NCI-H187 (cell line): Measurements from ENCODE around the gene FBXO40.

ENCODE experiments used
- DNase-seq, 2 experiments: peaks; one replicate each; lab custom pipeline; 2025; lab: John Stamatoyannopoulos, UW

Gene FBXO40

GRCh38 chr3:121621491-121621890 lies 28.3 kb downstream of the FBXO40 start:
- DNase-seq = no peak

DNA sequence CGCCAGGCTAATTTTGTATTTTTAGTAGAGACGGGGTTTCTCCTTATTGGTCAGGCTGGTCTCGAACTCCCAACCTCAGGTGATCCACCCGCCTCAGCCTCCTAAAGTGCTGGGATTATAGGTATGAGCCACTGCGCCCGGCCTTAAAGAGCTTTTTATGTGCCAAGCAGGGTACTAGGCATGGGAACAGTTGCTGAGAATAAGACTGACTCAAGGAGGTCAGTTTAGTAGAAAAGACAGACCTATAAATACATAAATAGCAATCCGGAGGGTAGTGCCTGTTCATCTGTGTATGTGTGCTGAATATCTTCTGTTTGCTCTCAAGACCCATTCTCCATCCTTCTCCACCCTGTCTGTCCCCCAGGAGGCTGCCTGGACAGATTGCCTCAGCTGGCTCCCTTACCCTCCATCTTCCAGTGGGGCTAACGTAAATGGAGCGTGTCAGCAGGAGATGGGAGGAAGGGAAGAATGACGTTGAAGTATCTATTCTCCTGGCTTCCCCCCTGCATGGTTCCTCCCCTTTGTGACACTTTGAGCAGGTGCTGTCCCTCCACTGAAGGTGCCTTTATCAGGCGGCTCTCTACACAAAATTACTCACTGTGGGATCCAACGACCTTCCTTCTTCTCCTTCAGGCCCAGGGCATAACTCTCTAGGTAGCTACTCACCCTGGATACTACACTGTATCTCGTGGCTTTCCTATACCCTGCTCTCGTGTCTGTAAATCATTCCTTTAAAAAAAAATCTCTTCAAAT lies 31.1 kb downstream of the FBXO40 start:
- peak; percentile 74 to 82 for DNase-seq

DNA sequence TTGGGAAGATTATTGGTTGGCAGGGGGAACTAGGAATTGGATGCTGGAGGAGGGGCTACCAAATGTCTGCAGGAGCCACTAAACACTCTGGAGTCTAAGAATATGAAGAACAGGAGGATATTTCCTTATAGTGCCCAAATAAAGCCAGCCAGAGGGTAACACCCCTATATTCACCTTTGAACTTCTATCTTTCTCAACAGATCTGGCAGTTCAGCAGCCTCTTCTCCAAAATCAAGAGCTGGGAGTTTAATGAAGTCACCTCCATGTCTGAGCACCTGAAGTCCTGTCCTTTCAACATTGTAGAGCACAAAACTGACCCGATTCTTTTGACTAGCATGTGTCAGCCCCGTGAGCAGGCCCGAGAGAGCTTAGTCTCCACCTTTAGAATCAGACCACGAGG lies 33.3 kb downstream of the FBXO40 start:
- no peak for DNase-seq

- no peak for DNase-seq
Measured at GRCh38 chr3:121627211-121627610, 34.0 kb downstream of the FBXO40 start.

- no peak for DNase-seq
Measured at GRCh38 chr3:121627622-121628021, 34.4 kb downstream of the FBXO40 start.

GRCh38 chr3:121629601-121630000 lies 36.4 kb downstream of the FBXO40 start:
- DNase-seq = no peak

- DNase-seq = no peak
Measured at GRCh38 chr3:121630355-121630754, 37.2 kb downstream of the FBXO40 start.

GRCh38 chr3:121637922-121638321 lies 44.7 kb downstream of the FBXO40 start:
- no peak for DNase-seq

GRCh38 chr3:121641127-121641526 lies 47.9 kb downstream of the FBXO40 start:
- no peak for DNase-seq

DNA sequence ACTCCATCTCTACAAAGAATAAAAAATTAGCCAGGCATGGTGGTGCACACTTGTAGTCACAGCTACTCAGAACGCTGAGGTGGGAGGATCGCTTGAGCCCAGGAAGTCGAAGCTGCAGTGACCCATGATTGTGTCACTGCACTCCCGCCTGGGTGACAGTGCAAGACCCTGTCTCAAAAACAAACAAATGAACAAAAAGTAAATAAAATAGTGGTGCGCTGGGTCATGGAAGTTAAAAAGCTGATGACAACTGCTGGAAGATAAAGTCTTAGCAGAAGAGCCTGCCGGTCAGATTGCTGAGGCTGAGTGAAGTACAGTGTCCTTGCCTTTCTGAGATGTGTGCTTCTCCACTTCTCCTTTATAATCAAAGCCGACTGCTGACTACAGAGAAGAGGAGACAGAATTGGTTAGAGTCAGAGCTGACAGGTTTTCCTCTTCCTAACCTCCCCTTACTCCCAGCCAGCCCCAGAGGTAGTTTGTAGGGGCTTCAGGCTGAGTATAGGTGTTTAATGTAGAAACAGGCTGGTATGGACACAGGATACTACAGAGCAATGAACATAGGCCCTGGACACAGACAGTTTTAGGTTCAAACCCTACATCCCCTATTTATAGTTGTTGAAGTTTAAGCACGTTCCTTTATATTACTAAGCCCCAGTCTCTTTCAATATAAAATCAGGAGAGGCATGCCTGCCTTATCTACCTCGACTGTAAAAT lies 49.6 kb downstream of the FBXO40 start:
- DNase-seq = no peak

GRCh38 chr3:121645054-121645453 lies 51.9 kb downstream of the FBXO40 start:
- no peak for DNase-seq

GRCh38 chr3:121648219-121648958 lies 55.2 kb downstream of the FBXO40 start:
- no peak for DNase-seq

- DNase-seq = no peak
Measured at GRCh38 chr3:121649645-121650044, 56.5 kb downstream of the FBXO40 start.

- DNase-seq = no peak
Measured at GRCh38 chr3:121651684-121652083, 58.5 kb downstream of the FBXO40 start.

GRCh38 chr3:121654493-121655385 lies 61.6 kb downstream of the FBXO40 start:
- no peak for DNase-seq

GRCh38 chr3:121658716-121659435 lies 65.7 kb downstream of the FBXO40 start:
- DNase-seq = no peak

- DNase-seq = no peak
Measured at GRCh38 chr3:121659586-121659985, 66.4 kb downstream of the FBXO40 start.

DNA sequence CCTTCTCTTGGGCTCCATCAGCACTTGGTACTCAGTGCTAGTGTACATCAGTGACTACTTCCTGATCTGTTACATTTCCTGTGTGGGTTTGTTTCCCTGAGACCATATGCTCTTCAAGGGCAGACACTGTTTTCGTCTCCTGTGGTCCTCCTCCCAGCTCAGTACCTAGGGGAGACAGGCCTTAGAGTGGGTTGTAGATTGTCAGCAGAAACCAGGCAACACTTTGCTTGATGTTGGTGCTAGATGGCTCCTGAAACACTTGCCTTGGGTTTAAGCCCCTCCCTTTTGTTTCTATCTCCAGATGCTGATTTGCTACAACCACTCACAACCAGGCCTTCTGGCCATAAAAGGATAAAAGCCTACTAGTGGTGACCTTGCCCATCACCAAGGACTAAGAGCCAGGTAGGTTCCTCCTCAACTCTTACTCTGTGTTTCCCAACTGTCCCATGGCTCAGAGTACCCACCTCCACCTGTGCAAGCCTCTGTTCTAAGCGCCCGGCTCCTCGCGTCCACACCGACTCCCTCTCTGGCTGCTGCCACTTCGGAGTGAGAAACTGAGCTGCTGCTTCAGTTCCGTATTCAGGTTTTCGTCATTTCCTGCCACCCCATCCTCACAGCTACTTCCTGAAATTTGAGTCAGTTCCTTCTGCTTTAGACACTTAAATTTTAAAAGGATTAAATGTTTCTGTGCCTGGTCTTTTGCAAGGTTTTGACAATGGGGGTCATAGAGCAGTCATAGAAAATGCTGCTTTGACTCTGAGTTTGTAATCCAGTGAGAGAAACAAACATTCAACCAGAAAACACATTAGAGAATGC lies 67.4 kb downstream of the FBXO40 start, which contains the start of gene HCLS1:
Gene HCLS1 (minus strand): TSS at position 548 of the 816 bp plus-strand sequence. CDS start 2,556 bp downstream, outside the sequence.
- DNase-seq = no peak

DNA sequence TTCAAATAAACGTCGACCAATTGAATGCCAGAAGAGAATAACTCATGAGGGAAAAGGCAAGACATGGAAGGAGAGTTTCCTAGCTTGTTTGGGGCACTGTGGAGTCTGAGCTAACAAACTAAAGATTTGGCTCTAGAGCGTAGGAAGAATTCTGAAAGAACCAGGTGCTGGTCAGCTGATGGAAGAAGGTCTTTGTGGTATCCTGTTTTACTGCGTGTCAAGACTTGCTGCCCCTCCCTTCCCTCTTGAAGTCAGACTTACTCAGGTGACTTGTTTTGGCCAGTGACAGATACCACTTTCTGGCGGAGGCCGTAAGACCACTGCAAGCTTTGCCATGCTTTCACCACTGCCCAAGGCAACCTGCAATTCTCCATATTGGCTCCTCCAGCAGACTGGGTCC lies 68.2 kb downstream of the FBXO40 start:
- DNase-seq = no peak

- no peak for DNase-seq
Measured at GRCh38 chr3:121662742-121663141, 69.6 kb downstream of the FBXO40 start.
